Common myeloid progenitor, CD34-positive (primary cell): ENCODE measurements around the gene PRKN.
A peak's percentile ranks its signal among the peaks of the same experiment; 100 is the strongest.

Experiments
- CTCF ChIA-PET: fragments of 350-600 bp; sonication (Branson Sonifier 250); formaldehyde crosslinking; loops from one replicate; lab custom pipeline; 2021; ENCODE audit warnings: antibody characterized with exemption; lab: Charles Lee
- POLR2A ChIA-PET: fragments of 350-600 bp; sonication (Branson Sonifier 250); formaldehyde crosslinking; loops from one replicate; lab custom pipeline; 2021; ENCODE audit warnings: antibody characterized with exemption; lab: Charles Lee
- DNase-seq, 3 donors: peaks; one replicate each; pipeline versions ENCODE4 v3.0.0 to v3.0.0-alpha.2; 2013
- H3K27ac ChIP-seq, 2 experiments: 1 replicate in 1 of 2; 2 replicates in 1 of 2; pipeline ENCODE4 v1.7.0; 2013; ENCODE audit warnings: inconsistent platforms in 2 of 2, low read length in 2 of 2, mild to moderate bottlenecking in 2 of 2, low read depth in 1 of 2, moderate library complexity in 1 of 2; ENCODE audit not compliant: severe bottlenecking in 2 of 2, insufficient read depth in 1 of 2, poor library complexity in 1 of 2
- H3K27me3 ChIP-seq, 5 experiments: replicated peaks in 2 of 5; 1 replicate in 3 of 5; 2 replicates in 2 of 5; pipeline versions ENCODE4 v1.6.1 to v1.7.0; 2013; ENCODE audit warnings: low read length in 4 of 5, mild to moderate bottlenecking in 2 of 5, moderate library complexity in 2 of 5, inconsistent platforms in 1 of 5; ENCODE audit not compliant: insufficient read depth in 5 of 5, control insufficient read depth in 4 of 5
- H3K36me3 ChIP-seq, 4 experiments: 1 replicate in 2 of 4; 2 replicates in 2 of 4; pipeline versions ENCODE4 v1.6.1 to v1.7.0; 2013; ENCODE audit warnings: low read length in 3 of 4, control low read depth in 1 of 4, mild to moderate bottlenecking in 1 of 4; ENCODE audit not compliant: control insufficient read depth in 4 of 4, insufficient read depth in 4 of 4
- H3K4me1 ChIP-seq, 4 experiments: 1 replicate in 3 of 4; 2 replicates in 1 of 4; pipeline versions ENCODE4 v1.6.1 to v1.7.1; 2013; ENCODE audit warnings: low read length in 3 of 4, mild to moderate bottlenecking in 3 of 4, control low read depth in 1 of 4, inconsistent platforms in 1 of 4, moderate library complexity in 1 of 4; ENCODE audit not compliant: control insufficient read depth in 4 of 4, insufficient read depth in 4 of 4; ENCODE audit errors: control extremely low read depth in 1 of 4
- H3K4me3 ChIP-seq, 7 experiments: 1 replicate in 4 of 7; 2 replicates in 3 of 7; pipeline versions ENCODE4 v1.5.1 to v1.7.0; 2013; ENCODE audit warnings: mild to moderate bottlenecking in 7 of 7, low read length in 6 of 7, moderate library complexity in 6 of 7, inconsistent platforms in 2 of 7, low read depth in 2 of 7, control low read depth in 1 of 7; ENCODE audit not compliant: insufficient read depth in 4 of 7, control insufficient read depth in 1 of 7; ENCODE audit errors: extremely low read depth in 1 of 7
- H3K9me3 ChIP-seq, 5 experiments: 1 replicate in 4 of 5; 2 replicates in 1 of 5; pipeline versions ENCODE4 v1.6.1 to v1.7.1; 2013; ENCODE audit warnings: low read length in 4 of 5, mild to moderate bottlenecking in 2 of 5, inconsistent platforms in 1 of 5, low read depth in 1 of 5, moderate library complexity in 1 of 5; ENCODE audit not compliant: control insufficient read depth in 4 of 5, insufficient read depth in 2 of 5; ENCODE audit errors: control extremely low read depth in 1 of 5
- WGBS: methylation state at CpG from one replicate; pipeline ENCODE4 v1.1.5; 2013; ENCODE audit not compliant: insufficient coverage; 5-methylcytosine and 5-hydroxymethylcytosine counted together

PRKN gene

GRCh38 chr6:161356167-161356854, 1371.3 kb downstream of the PRKN start:
- WGBS = 92% methylated on average over 18 of the region's 21 CpGs
- H3K27ac ChIP-seq = no peak overlapping the region
- DNase-seq = no peak
- peaks cover 0 to 13% (median 8%) of the 10 kb centered on the region in 4 experiments for H3K4me1 ChIP-seq
- no peaks in the 10 kb centered on the region for H3K36me3 ChIP-seq
- H3K27me3 ChIP-seq = no peaks in the 10 kb centered on the region
- H3K4me3 ChIP-seq = peak overlapping the region in 1 of 7 experiments; percentile 2
- ChIA-PET POLR2A (interaction anchor here (0.6 kb wide), 1 partner anchor 294 kb away, joined by 3 read pairs; no protein-coding TSS in a partner anchor), CTCF (interaction anchor here (1.1 to 3.7 kb wide), 4 partner anchors 15 to 204 kb away, joined by 3 to 17 read pairs (median 8); no protein-coding TSS in a partner anchor)
- H3K9me3 ChIP-seq = no peaks in the 10 kb centered on the region

DNA sequence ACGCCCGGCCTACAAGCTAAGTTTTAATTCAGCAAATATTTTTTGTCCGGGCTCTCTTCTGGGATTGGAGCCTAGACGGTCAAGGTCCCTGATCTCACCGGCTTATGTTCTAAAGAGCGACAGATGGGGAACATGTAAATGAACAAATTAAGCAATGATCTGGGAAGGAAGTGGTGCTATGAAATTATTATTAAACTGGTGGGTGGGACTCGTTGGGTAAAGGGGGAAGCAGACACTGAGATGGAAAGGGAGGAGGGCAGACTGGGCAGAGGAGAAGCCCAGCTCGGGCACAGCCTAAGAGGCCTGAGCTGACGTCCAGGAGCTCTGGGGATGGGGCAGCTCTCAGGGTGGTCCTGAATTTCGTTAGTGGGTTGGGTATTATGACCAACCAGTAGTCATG, 1371.9 kb downstream of the PRKN start:
- no peak overlapping the region for H3K4me3 ChIP-seq
- 93% methylated on average over 10 of the region's 10 CpGs for WGBS
- DNase-seq = no peak
- CTCF ChIA-PET = interaction anchor here (1.2 to 3.7 kb wide), 4 partner anchors 13 to 41 kb away, joined by 3 to 17 read pairs (median 8); no protein-coding TSS in a partner anchor
- no peak overlapping the region for H3K27ac ChIP-seq
- H3K36me3 ChIP-seq = no peaks in the 10 kb centered on the region
- peaks cover 0 to 10% (median 7%) of the 10 kb centered on the region in 4 experiments for H3K4me1 ChIP-seq
- POLR2A ChIA-PET = interaction anchor here (0.6 kb wide), 1 partner anchor 293 kb away, joined by 3 read pairs; no protein-coding TSS in a partner anchor
- H3K9me3 ChIP-seq = no peaks in the 10 kb centered on the region
- H3K27me3 ChIP-seq = no peaks in the 10 kb centered on the region

DNA sequence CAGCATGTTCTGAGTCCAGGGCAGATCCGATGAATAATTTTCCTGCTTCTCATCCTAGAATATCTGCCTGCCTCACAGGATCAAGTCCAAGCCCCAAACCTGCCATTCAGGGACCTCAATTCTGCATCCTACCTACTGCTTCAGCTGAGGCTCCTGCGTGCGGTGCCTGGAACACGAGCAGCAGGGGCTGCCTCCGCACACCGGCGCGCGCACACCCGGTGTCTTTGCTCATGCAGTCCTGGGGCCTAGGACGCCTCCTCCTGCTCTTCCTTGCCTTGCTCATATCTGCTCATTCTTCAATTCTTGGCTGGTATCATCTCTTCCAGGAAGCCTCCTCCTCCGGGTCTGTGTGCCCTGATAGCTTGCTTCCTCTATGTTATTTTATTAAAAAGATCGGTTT, 1372.6 kb downstream of the PRKN start:
- DNase-seq = no peak
- H3K9me3 ChIP-seq = no peaks in the 10 kb centered on the region
- H3K4me3 ChIP-seq = no peak overlapping the region
- peaks cover 0 to 6% (median 2%) of the 10 kb centered on the region in 4 experiments for H3K4me1 ChIP-seq
- no peaks in the 10 kb centered on the region for H3K27me3 ChIP-seq
- no peaks in the 10 kb centered on the region for H3K36me3 ChIP-seq
- CTCF ChIA-PET = interaction anchor here (1.1 to 3.7 kb wide), 5 partner anchors 8 to 204 kb away, joined by 4 to 17 read pairs (median 6); no protein-coding TSS in a partner anchor
- no peak overlapping the region for H3K27ac ChIP-seq
- POLR2A ChIA-PET = no interaction called here
- 100% methylated on average over 2 of the region's 13 CpGs for WGBS

- ChIA-PET POLR2A (interaction anchor here (0.5 kb wide), 1 partner anchor 9 kb away, joined by 5 read pairs; no protein-coding TSS in a partner anchor), CTCF (interaction anchor here (1.1 to 3.7 kb wide), 6 partner anchors 9 to 203 kb away, joined by 3 to 17 read pairs (median 5); no protein-coding TSS in a partner anchor)
- Histone ChIP-seq H3K9me3 (no peaks in the 10 kb centered on the region), H3K36me3 (no peaks in the 10 kb centered on the region), H3K27ac (no peak overlapping the region), H3K27me3 (no peaks in the 10 kb centered on the region), H3K4me1 (peaks cover 0 to 6% (median 2%) of the 10 kb centered on the region in 4 experiments), H3K4me3 (no peak overlapping the region)
- 97% methylated on average over 11 of the region's 12 CpGs for WGBS
- DNase-seq = no peak
These were observed 1373.2 kb downstream of the PRKN start for GRCh38 chr6:161354276-161354840.

- Histone ChIP-seq H3K4me3 (no peak overlapping the region), H3K4me1 (peaks cover 0 to 6% (median 2%) of the 10 kb centered on the region in 4 experiments), H3K27me3 (no peaks in the 10 kb centered on the region), H3K9me3 (no peaks in the 10 kb centered on the region), H3K36me3 (no peaks in the 10 kb centered on the region), H3K27ac (no peak overlapping the region)
- 97% methylated on average over 7 of the region's 11 CpGs for WGBS
- ChIA-PET POLR2A (no interaction called here), CTCF (interaction anchor here (1.3 to 3.7 kb wide), 3 partner anchors 10 to 77 kb away, joined by 3 to 17 read pairs (median 6); no protein-coding TSS in a partner anchor)
- DNase-seq = no peak
These were observed 1374.4 kb downstream of the PRKN start for GRCh38 chr6:161353208-161353613.

DNA sequence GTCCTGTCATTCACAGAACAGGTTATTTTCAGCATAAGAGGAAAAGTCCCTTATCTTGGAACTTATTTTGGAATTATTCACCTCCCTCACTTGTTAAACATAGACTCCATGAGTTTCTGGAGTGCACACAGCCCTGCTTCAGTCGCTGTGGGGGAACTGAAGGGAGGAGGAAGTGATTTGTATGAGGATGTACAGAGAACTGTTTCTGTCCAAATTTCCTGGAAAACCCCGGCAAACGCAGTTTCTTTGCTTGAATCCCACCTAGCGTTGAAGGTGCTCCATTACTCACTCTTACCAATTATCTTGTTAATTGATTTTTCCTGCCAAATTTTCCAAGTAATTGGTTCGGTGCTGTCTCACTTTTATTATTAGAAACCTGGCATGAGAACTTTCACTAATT, 1375.7 kb downstream of the PRKN start:
- Histone ChIP-seq H3K27ac (no peak overlapping the region), H3K36me3 (no peaks in the 10 kb centered on the region), H3K4me1 (peaks cover 0 to 4% (median under 1%) of the 10 kb centered on the region in 4 experiments), H3K9me3 (no peaks in the 10 kb centered on the region), H3K4me3 (no peak overlapping the region), H3K27me3 (no peaks in the 10 kb centered on the region)
- ChIA-PET POLR2A (no interaction called here), CTCF (no interaction called here)
- WGBS = 0% methylated on average over 1 of the region's 5 CpGs
- peak in 2 of 3 donors; percentile 18 to 22 for DNase-seq

DNA sequence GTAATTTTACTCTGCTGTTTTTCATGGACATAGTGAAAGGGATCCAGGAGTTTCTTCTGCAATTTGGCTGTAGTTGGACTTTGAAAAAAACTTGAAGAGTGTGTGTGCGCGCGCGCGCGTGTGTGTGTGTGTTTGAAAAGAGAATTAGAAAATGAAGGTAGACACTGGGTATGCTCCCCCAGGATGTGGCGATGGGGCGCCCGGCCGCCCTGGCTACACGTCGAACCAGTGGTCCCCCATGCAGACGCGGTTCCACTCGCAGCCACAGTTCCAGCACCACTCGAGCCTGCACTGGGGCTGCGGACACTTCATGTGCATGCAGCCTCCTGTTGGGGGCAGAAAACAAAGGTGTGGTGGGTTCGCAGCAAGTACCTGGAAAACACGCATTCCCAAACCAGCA, 1377.7 kb downstream of the PRKN start:
- H3K27ac ChIP-seq = no peak overlapping the region
- H3K4me3 ChIP-seq = no peak overlapping the region
- H3K27me3 ChIP-seq = no peaks in the 10 kb centered on the region
- ChIA-PET CTCF (no interaction called here), POLR2A (no interaction called here)
- DNase-seq = no peak
- no peaks in the 10 kb centered on the region for H3K9me3 ChIP-seq
- H3K4me1 ChIP-seq = no peaks in the 10 kb centered on the region
- H3K36me3 ChIP-seq = no peaks in the 10 kb centered on the region
- WGBS = 97% methylated on average over 19 of the region's 19 CpGs
